NCI-H187 (cell line): Measurements from ENCODE around the gene FYB1.

Experiments used
- DNase-seq, 2 experiments: peaks; one replicate each; lab custom pipeline; 2025; lab: John Stamatoyannopoulos, UW

Gene FYB1

DNA sequence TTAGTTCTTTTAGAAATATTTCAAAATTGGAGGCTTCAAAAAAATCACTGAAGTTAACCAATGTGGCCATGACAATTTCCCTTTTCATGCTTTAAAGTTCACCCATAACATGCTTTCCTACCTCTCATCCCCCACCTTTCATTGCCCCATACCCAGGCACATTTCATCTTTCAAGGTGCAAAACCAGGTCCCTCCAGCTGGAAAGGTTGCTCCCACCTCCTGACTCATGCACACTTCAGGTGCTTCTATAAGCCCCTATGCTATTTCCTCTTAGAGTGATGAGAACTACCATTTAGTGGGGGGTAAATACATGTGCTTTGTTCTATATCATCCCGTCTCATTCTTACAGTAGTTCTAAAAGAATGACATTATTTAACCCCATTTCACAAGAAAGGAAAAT is 15.4 kb downstream of the FYB1 start:
- DNase-seq: no peak

DNA sequence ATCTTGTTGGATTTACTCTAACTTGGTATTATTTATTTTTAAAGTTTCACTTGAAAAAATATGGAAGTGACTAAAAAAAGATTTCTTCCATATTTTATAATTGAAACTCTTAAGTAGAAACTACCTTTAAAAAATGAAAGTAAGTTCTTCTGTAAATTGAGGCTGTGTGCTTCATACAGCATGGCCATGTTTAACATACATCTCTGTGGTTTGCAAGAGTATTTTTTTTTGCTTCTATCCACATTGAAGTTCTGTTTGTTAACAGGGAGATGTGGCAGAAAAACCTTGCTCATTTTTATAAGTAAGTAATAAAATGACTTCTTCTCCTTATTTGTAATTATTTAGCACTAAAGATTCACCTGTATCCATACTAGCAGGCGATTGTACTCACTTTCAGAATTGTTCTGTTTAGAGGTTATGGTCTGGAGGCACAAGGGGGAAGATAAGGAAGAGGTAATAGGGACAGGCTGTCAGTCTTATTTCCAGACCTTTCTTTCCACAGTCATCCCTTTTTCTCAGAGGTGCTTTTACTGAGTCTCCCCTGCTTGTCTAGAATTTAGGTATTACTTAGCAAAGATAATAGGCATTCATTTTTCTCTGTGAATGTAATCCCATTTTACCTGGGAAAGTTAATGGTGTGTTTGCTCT is 16.0 kb downstream of the FYB1 start:
- no peak for DNase-seq

DNA sequence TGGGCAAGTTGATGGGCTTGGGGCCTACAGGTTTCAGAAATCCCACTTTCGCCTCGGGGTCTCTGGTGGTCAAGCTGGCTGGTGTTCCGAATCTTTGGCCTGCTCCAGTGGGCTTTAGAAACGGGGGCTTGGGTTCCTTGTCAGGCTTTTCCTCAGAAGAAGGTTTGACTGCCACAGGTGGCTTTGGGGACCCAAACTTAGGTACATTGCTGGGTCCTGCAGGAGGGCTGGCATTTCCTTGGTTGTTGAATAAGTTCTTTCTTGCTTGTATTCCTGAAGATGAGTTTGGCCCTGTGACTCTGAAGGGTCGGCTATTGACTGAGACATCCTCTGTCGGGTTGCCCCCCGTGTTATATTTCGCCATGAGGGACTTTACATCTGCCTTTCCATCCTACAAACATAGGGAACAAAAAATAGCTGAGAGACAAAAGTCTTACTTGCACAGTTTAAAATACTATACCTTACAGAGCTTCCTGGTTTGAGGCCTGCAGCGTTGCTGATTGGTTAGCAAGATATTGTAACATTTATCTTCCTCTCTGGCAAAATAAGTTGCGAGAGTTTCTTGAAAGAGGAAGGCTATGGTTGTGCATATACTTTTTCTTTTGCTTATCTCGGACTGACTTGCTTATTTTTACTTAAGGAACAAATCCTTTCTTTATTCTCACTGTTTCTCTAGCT is 16.6 kb downstream of the FYB1 start:
- DNase-seq: no peak

GRCh38 chr5:39201781-39202596 is 17.4 kb downstream of the FYB1 start:
- DNase-seq: no peak

DNA sequence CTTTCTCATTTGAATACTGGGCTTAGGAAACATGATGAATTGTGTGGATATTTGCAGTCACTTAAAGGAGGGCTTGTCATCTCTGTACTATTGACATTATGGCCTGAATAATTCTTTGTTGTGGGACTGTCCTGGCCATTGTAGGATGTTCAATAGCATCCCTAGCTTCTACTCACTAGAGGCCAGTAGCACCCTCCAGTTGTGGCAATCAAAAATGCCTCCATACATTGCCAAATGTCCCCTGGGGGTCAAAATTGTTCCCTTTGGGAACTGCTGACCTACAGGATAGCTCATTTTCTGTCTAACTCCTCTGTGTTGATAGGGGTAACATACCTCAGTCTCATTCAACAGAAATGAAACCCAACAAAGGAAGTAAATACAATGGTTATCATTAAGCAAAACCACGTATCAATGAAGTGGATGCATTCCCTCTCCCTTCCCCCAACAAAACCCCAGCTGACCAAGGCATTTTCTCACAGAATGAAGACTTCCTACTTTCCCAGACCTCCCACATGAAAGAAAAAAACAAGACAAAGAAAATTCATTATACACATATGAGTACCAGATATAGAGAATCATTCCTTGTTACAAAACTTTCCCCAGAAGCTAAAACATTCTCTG is 18.1 kb downstream of the FYB1 start:
- no peak for DNase-seq

DNA sequence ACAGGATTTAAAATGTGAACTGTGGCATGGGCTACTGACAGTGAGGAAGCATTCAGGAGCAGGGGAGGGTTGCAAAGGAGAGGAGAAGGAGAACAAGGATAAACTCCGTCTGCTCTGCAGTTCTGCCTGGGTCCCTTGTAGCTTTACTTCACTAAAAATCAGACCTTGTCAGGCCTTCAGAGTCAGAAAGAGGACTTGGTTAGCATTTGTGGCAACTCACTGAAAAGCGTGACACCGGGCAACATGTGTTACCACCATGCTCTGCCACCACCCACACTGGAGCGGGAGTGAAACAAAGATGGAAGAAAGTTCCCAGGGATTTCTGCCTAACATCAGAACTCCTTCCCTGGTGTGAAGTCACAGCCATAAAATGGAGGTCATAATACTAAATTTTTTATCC is 19.3 kb downstream of the FYB1 start:
- no peak for DNase-seq

GRCh38 chr5:39199335-39199734 is 20.0 kb downstream of the FYB1 start:
- no peak for DNase-seq

DNA sequence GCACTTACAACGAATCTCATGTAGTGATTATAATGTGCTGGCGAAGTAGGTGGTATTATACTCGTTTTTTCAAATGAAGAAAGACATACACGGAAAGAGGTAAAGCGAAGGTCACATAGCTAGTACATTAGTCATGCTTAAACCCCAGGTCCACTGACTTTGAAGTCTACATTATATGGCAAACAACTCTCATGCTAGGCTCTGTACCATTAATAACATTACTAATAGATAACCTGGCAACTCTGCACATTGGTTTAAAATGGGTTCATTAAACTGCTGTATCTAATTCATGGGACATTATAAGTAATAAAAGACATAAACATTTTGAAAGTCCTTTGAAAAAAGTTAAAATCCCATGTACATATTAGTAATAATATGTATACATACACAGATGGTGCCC is 21.2 kb downstream of the FYB1 start:
- DNase-seq: no peak

DNA sequence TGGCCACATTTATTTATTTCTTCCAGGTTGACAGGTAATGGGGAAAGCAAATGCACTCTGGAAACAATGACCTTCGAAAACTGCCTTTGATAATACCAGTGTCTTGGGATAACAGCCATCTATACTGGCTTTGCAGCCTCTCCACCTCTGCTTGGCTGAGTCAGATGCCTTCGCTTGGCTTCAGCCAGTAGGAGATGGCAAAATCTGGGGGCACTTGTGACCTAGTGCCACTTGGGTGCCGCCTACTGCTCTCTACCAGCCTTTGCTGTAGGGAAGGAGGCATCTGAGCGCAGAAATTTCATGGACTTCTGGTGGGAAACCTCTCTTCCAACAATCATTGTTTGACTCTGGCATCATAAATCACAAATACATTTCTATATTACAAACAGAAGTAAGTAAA is 21.8 kb downstream of the FYB1 start:
- DNase-seq: no peak

DNA sequence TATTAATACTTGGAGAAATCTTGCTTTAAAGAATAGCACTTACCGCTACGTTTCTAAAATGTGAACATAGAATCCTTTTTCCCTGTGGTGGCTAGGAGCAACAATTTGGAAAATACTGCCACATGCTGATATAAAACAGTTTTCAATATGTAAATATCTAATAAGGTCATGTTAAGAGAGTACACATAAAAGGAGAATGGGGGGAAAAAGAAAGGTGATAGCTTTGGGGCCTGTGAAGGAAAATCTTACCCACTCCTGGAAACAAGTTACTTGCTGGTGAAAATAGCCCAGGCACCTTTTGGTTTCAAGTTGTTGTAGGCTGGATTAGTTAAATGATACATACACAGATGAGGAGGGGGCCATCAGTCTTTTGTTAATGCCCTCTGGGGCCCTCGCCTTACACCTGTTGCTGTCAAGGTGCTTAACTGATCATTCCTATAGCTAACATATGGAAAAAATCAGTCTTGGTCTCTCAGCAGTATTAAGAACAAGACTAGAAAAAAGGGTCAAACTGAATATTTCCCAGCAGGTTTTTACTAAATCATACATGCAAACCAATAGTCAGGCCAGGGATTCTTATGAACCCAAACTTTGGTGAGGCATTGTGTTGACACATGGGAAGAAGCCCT is 24.1 kb downstream of the FYB1 start:
- no peak for DNase-seq

GRCh38 chr5:39194466-39195136 is 24.8 kb downstream of the FYB1 start:
- no peak for DNase-seq

- no peak for DNase-seq
These were observed 25.6 kb downstream of the FYB1 start for GRCh38 chr5:39193553-39194465.

DNA sequence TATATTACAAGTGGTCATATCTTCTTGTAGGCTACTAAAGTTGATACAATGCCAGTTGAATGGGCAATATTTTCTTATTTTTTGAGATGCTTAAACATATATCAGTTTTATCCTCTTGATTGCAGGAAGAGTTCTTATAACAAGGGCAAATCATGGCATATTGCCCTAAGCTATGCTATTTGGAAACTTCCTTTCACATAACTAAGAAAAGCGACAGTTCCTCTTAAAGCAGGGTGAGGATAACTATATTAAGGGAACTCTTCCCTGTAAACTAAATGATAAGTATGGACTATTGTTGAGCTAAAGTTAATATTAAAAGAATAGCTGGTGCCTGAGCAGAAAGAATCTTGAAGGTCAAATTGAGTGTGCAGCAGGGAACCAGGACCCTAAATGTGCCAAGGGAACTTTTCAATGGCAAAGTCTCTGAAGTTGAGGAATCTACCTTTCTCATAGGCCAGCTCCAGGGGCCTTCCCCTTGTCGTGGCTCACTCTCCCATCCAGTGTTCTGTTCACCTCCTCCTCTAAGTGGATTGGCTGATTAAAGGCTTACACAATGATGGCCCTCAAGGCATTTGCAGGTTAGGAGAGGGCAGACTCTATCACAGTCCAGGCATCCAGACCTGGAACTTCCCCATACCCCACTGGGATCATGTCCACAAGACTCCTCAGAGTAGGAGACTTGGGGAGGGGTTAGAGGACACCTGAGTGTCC is 26.8 kb downstream of the FYB1 start:
- DNase-seq: no peak

DNA sequence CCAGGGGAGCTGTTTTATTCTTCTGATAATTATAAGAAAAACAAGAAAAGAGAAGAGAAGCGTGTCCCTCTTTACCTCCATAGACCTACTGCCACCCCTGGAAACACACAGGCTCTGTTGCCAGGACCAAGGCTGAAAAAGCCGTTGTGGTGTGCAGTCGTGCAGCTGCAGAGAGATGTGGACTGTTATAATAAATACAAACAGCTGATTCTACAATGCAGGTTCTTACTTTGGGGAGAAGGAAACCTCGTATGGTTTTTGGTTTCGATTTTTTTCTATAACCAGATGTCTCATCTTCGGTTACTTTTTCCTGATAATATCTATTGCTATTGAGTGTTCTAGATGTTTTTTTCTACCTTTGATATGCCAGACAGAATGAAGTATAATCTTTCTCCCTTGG is 28.1 kb downstream of the FYB1 start:
- no peak for DNase-seq

DNA sequence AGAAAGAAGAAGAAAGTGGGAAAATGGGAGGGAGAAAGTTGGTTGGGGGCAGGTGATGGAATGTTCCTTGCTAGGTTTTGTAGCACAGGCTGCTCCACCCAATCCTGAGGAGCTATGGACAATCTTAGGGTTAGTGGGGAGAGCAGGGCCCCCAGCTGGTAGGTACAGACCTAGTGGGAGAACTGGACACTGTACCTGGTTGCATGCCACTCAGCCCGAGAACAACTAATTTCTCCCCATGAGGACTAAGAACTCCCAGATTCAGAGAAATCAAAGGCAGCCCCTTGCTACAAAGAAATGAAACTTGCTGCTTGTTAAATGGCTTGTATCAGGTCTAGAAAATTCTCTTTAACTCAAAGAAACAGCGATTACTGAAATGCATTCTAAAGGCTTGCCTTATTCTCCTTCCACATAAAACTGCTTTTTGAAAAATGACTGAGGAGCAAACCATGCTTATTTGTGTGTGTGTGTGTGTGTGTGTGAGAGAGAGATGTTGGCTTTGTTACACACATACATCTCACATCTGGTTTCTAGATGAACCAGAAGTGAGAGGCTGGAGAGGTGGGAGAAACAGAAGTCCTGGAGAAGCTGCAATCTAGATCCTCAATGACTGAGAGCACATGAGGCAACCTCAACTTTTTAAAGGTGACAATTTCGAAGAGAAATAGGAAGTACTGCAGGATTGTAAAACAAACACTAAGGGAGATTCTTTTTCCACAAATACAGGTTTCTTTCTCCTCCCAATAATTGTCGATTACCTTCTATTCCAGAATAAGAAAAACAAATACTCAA is 28.9 kb downstream of the FYB1 start:
- DNase-seq: no peak

DNA sequence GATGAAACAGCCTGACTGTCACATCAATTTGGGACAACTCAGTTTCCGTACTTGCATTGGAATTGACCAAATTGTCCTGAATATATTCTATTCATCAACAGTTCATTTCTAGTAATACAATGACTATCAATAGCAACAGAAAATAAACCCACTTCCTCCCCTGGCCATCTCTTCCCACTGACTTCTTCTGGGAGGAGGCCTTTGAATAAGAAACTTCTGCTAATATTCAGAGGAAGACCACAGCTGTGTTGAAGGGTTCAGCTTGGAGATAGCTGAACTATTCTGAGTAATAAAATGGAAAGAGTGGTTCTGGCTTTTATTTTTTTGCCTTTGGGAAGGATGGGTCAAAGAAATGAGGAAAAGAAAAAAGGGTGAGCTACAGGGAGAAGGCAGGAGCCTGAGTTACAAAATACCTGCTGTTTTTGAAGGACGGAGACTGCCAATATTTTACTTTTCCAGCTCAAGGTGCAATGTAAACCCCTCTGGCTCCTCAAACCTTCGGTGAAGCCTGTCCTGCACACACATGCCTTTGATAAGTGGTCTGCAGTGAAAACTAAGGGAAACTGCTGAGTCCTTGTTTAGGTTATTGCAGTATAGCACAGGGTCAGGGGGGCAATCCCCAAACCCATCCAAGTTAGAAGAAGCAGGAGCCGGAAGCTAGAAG is 29.9 kb downstream of the FYB1 start:
- no peak for DNase-seq

- DNase-seq: no peak
These were observed 31.3 kb downstream of the FYB1 start for GRCh38 chr5:39187831-39188731.
